OCI-LY7 (cell line): Measurements from ENCODE around the gene CFAP119.

ENCODE experiments used
- CTCF ChIP-seq: fragments of 200-600 bp; sonication (generic); conservative IDR thresholded peaks from 2 replicates; pipeline ENCODE4 v1.5.1; 2014; ENCODE audit warnings: mild to moderate bottlenecking, antibody characterized with exemption, low read length, moderate library complexity, mixed read lengths
- EZH2phosphoT487 ChIP-seq: fragments of 200-600 bp; sonication (generic); IDR thresholded peaks from 2 replicates; pipeline ENCODE4 v1.6.1; 2018; ENCODE audit warnings: low read depth, borderline replicate concordance, mild to moderate bottlenecking, mixed run types, antibody characterized with exemption, low read length, moderate library complexity, mixed read lengths

GRCh38 chr16:30728899-30729672 lies 32.8 kb downstream of the CFAP119 start:
- TF ChIP-seq CTCF: no peak
- TF ChIP-seq EZH2phosphoT487: no peak
